HepG2 (cell line): ENCODE results near the gene CD19. TPM values are rescaled to one million over a fixed set of nuclear protein-coding genes. Genes with fewer than 3 reads are reported as not detected.

Experiments
- ARID2 ChIP-seq: sonication (generic); formaldehyde crosslinking; IDR thresholded peaks from 2 replicates; pipeline ENCODE4 v1.8.1; 2022; ENCODE audit warnings: mild to moderate bottlenecking, missing genetic modification reagents, borderline replicate concordance
- EP300 ChIP-seq, 3 experiments: sonication (generic) in 1 of 3; formaldehyde crosslinking in 1 of 3; IDR thresholded peaks; 2 replicates each; pipeline versions ENCODE4 v1.5.1 to v1.6.1; 2011 to 2020; ENCODE audit warnings: low read depth in 2 of 3, low read length in 2 of 3, borderline replicate concordance in 1 of 3, improper control_type of control experiment in 1 of 3, mild to moderate bottlenecking in 1 of 3, missing genetic modification reagents in 1 of 3, moderate library complexity in 1 of 3
- FOXP4 ChIP-seq: sonication (generic); formaldehyde crosslinking; IDR thresholded peaks from 2 replicates; pipeline ENCODE4 v1.4.0; 2020; ENCODE audit warnings: missing genetic modification reagents
- HOXA7 ChIP-seq: sonication (generic); formaldehyde crosslinking; IDR thresholded peaks from 2 replicates; pipeline ENCODE4 v1.8.1; 2022; ENCODE audit warnings: mild to moderate bottlenecking, missing genetic modification reagents, moderate library complexity
- KDM1A ChIP-seq: IDR thresholded peaks from 2 replicates; pipeline ENCODE4 v1.6.1; 2016; ENCODE audit warnings: missing compliant biosample characterization
- NAIF1 ChIP-seq: sonication (generic); formaldehyde crosslinking; IDR thresholded peaks from 2 replicates; pipeline ENCODE4 v1.5.0; 2020; ENCODE audit warnings: mild to moderate bottlenecking, missing genetic modification reagents, borderline replicate concordance
- PAXIP1 ChIP-seq: sonication (generic); formaldehyde crosslinking; conservative IDR thresholded peaks from 2 replicates; pipeline ENCODE4 v1.4.0; 2020; ENCODE audit warnings: mild to moderate bottlenecking, missing genetic modification reagents, moderate library complexity
- PLSCR1 ChIP-seq: sonication (generic); formaldehyde crosslinking; IDR thresholded peaks from 2 replicates; pipeline ENCODE4 v1.5.0; 2020; ENCODE audit warnings: missing genetic modification reagents, mild to moderate bottlenecking, borderline replicate concordance
- TEAD3 ChIP-seq: optimal IDR thresholded peaks from 2 replicates; pipeline ENCODE3; 2016; ENCODE audit warnings: borderline replicate concordance
- ZBTB34 ChIP-seq: sonication (generic); formaldehyde crosslinking; IDR thresholded peaks from 2 replicates; pipeline ENCODE4 v1.8.0; 2022; ENCODE audit warnings: mild to moderate bottlenecking, missing genetic modification reagents
- ZBTB43 ChIP-seq: sonication (generic); formaldehyde crosslinking; conservative IDR thresholded peaks from 2 replicates; pipeline ENCODE4 v1.4.0; 2020; ENCODE audit warnings: missing genetic modification reagents
- ZC3H4 ChIP-seq: sonication (generic); formaldehyde crosslinking; IDR thresholded peaks from 2 replicates; pipeline ENCODE4 v1.4.0; 2020; ENCODE audit warnings: missing genetic modification reagents, borderline replicate concordance
- ZEB1 ChIP-seq: IDR thresholded peaks from 2 replicates; pipeline ENCODE4 v1.6.1; 2012; ENCODE audit warnings: mild to moderate bottlenecking, low read depth, inconsistent platforms; ENCODE audit not compliant: insufficient replicate concordance
- ZNF501 ChIP-seq: sonication (generic); formaldehyde crosslinking; IDR thresholded peaks from 2 replicates; pipeline ENCODE4 v1.5.1; 2020; ENCODE audit warnings: mild to moderate bottlenecking, moderate library complexity, missing genetic modification reagents
- ZSCAN25 ChIP-seq: sonication (generic); formaldehyde crosslinking; IDR thresholded peaks from 2 replicates; pipeline ENCODE4 v1.8.0; 2022; ENCODE audit warnings: mild to moderate bottlenecking, missing genetic modification reagents
- ZSCAN5A ChIP-seq: sonication (generic); formaldehyde crosslinking; IDR thresholded peaks from 2 replicates; pipeline ENCODE4 v1.8.0; 2022; ENCODE audit warnings: mild to moderate bottlenecking, missing genetic modification reagents, borderline replicate concordance
- polyA plus RNA-seq, 8 experiments: library from polyadenylated mRNA; depleted of rRNA in 3 of 8; stranded (reverse) in 7 of 8; unstranded in 1 of 8; fragments of >200 nt; fragmentation: Illumina TruSeq in 4 of 8; extraction: Trizol in 4 of 8; gene quantifications; 2 replicates each; pipeline versions ENCODE4 v1.2.1 to v1.2.3, GENCODE V29; 2011 to 2016; ENCODE audit warnings: low read depth in 4 of 8, missing spikeins in 1 of 8, mixed read lengths in 1 of 8; ENCODE audit not compliant: insufficient read depth in 1 of 8
- total RNA-seq, 5 experiments: library from RNA; depleted of rRNA; stranded (reverse); fragments of >200 nt; fragmentation: Illumina TruSeq; extraction: Trizol; gene quantifications; 2 replicates each; pipeline ENCODE4 v1.2.3, GENCODE V29; 2016; ENCODE audit warnings: low read depth in 1 of 5

The CD19 gene
- total and polyA plus RNA-seq, 2 of the 13 experiments (the other 11 are each of a cell fraction or from before 2014, with no cell fraction given), result 0.55 to 1.1 TPM

- TF ChIP-seq PAXIP1 (CRISPR knock-in tag), result no peak
- TF ChIP-seq ZBTB43 (CRISPR knock-in tag), result no peak; the same call in 1 of the 2 replicates
- no peak for TF ChIP-seq HOXA7 (CRISPR knock-in tag)
- TF ChIP-seq ZNF501, result peak; percentile 84
- TF ChIP-seq PLSCR1 (CRISPR knock-in tag), result no peak
- TF ChIP-seq FOXP4 (CRISPR knock-in tag), result no peak
- TF ChIP-seq TEAD3 (CRISPR knock-in tag), result no peak
- no peak for TF ChIP-seq EP300 (IDR thresholded peaks at IDR 0.05; ENCODE audit: low read depth in 2 of 2, low read length in 2 of 2)
- TF ChIP-seq EP300 (CRISPR knock-in tag; IDR thresholded peaks at IDR 0.05; ENCODE audit: borderline replicate concordance), result no peak
- peak; percentile 53; the same call in 1 of the 2 replicates for TF ChIP-seq NAIF1
- no peak for TF ChIP-seq ZSCAN5A (CRISPR knock-in tag)
- TF ChIP-seq ZSCAN25 (CRISPR knock-in tag), result no peak
- TF ChIP-seq ZC3H4 (CRISPR knock-in tag), result no peak
- no peak for TF ChIP-seq KDM1A (CRISPR knock-in tag)
- TF ChIP-seq ZBTB34 (CRISPR knock-in tag), result no peak
- TF ChIP-seq ARID2 (CRISPR knock-in tag), result no peak
- peak; percentile 42 for TF ChIP-seq ZEB1
Observed at GRCh38 chr16:28935924-28936783, 4.4 kb downstream of the CD19 start (continued).
